SK-N-MC (cell line): ENCODE data around the gene PNPLA3.
A peak's percentile ranks its signal among the peaks of the same experiment; 100 is the strongest.

ENCODE experiments used
- EZH2 ChIP-seq: fragments of 200-600 bp; sonication (generic); IDR thresholded peaks from one replicate; pipeline ENCODE4 v1.6.1; 2017; ENCODE audit warnings: antibody characterized with exemption
- FOXP2 ChIP-seq: optimal IDR thresholded peaks from 2 replicates; pipeline ENCODE3; 2011; ENCODE audit warnings: mild to moderate bottlenecking, moderate library complexity; ENCODE audit not compliant: insufficient read depth; ENCODE audit errors: extremely low read length, control extremely low read depth
- POLR2AphosphoS5 ChIP-seq: IDR thresholded peaks from 2 replicates; pipeline ENCODE4 v1.6.1; 2012; ENCODE audit warnings: mild to moderate bottlenecking, low read depth, low read length, borderline replicate concordance

GRCh38 chr22:43923631-43924464 lies at the start of gene PNPLA3:
- TF ChIP-seq POLR2AphosphoS5 (peak; percentile 65; the same call in 1 of the 2 replicates), EZH2 (no peak), FOXP2 (no peak)
